ENCODE data around the gene ZNF254. TPM values are rescaled to one million over a fixed set of nuclear protein-coding genes. Genes with fewer than 3 reads are reported as not detected.

The ZNF254 gene
- total and polyA plus RNA-seq, 9 of the 15 experiments (the other 6 are each of a cell fraction or from before 2014, with no cell fraction given) = 10.7 to 22.1 (median 14.2) TPM

DNA sequence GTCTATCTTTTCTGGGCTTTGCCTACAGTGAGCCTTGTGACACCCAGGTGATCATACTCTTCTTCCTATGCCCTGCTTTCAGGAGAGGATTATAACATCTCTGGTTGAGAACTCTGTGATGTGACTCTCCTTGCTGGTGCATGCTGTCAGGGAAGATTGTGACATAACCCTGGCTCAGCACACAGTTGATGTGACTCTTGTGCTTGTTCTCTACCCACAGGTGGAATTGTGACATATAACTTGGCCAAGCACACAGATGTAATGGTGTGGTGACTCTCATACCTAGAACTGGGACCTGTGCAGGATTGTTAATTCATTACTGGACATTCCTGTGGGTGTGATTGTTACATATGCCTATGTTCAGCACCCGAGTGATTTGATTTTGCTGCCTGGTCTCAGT, 21.7 kb upstream of the ZNF254 start (continued):
- TF ChIP-seq, protein P1, sequence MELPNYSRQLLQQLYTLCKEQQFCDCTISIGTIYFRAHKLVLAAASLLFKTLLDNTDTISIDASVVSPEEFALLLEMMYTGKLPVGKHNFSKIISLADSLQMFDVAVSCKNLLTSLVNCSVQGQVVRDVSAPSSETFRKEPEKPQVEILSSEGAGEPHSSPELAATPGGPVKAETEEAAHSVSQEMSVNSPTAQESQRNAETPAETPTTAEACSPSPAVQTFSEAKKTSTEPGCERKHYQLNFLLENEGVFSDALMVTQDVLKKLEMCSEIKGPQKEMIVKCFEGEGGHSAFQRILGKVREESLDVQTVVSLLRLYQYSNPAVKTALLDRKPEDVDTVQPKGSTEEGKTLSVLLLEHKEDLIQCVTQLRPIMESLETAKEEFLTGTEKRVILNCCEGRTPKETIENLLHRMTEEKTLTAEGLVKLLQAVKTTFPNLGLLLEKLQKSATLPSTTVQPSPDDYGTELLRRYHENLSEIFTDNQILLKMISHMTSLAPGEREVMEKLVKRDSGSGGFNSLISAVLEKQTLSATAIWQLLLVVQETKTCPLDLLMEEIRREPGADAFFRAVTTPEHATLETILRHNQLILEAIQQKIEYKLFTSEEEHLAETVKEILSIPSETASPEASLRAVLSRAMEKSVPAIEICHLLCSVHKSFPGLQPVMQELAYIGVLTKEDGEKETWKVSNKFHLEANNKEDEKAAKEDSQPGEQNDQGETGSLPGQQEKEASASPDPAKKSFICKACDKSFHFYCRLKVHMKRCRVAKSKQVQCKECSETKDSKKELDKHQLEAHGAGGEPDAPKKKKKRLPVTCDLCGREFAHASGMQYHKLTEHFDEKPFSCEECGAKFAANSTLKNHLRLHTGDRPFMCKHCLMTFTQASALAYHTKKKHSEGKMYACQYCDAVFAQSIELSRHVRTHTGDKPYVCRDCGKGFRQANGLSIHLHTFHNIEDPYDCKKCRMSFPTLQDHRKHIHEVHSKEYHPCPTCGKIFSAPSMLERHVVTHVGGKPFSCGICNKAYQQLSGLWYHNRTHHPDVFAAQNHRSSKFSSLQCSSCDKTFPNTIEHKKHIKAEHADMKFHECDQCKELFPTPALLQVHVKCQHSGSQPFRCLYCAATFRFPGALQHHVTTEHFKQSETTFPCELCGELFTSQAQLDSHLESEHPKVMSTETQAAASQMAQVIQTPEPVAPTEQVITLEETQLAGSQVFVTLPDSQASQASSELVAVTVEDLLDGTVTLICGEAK (IDR thresholded peaks at IDR 0.05) = no peak
- TF ChIP-seq, protein P1 (CRISPR knock-in tag; IDR thresholded peaks at IDR 0.05) = no peak
- TF ChIP-seq, protein P2, sequence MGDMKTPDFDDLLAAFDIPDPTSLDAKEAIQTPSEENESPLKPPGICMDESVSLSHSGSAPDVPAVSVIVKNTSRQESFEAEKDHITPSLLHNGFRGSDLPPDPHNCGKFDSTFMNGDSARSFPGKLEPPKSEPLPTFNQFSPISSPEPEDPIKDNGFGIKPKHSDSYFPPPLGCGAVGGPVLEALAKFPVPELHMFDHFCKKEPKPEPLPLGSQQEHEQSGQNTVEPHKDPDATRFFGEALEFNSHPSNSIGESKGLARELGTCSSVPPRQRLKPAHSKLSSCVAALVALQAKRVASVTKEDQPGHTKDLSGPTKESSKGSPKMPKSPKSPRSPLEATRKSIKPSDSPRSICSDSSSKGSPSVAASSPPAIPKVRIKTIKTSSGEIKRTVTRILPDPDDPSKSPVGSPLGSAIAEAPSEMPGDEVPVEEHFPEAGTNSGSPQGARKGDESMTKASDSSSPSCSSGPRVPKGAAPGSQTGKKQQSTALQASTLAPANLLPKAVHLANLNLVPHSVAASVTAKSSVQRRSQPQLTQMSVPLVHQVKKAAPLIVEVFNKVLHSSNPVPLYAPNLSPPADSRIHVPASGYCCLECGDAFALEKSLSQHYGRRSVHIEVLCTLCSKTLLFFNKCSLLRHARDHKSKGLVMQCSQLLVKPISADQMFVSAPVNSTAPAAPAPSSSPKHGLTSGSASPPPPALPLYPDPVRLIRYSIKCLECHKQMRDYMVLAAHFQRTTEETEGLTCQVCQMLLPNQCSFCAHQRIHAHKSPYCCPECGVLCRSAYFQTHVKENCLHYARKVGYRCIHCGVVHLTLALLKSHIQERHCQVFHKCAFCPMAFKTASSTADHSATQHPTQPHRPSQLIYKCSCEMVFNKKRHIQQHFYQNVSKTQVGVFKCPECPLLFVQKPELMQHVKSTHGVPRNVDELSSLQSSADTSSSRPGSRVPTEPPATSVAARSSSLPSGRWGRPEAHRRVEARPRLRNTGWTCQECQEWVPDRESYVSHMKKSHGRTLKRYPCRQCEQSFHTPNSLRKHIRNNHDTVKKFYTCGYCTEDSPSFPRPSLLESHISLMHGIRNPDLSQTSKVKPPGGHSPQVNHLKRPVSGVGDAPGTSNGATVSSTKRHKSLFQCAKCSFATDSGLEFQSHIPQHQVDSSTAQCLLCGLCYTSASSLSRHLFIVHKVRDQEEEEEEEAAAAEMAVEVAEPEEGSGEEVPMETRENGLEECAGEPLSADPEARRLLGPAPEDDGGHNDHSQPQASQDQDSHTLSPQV (IDR thresholded peaks at IDR 0.05) = no peak
- TF ChIP-seq, protein P3, sequence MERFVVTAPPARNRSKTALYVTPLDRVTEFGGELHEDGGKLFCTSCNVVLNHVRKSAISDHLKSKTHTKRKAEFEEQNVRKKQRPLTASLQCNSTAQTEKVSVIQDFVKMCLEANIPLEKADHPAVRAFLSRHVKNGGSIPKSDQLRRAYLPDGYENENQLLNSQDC (CRISPR knock-in tag; IDR thresholded peaks at IDR 0.05) = no peak
- TF ChIP-seq ZC3H11A (IDR thresholded peaks at IDR 0.05; ENCODE audit: low read depth, low read length) (no peak), CREB1 (IDR thresholded peaks at IDR 0.05) (no peak), CREB1 (CRISPR knock-in tag; IDR thresholded peaks at IDR 0.05) (no peak), STAT5A (IDR thresholded peaks at IDR 0.05; ENCODE audit: borderline replicate concordance, low read length) (no peak), MTA3 (IDR thresholded peaks at IDR 0.05; ENCODE audit: borderline replicate concordance) (no peak), HOXB6 (CRISPR knock-in tag; IDR thresholded peaks at IDR 0.05; ENCODE audit: borderline replicate concordance) (no peak), XRCC4 (IDR thresholded peaks at IDR 0.05; ENCODE audit: extremely low read depth, insufficient read depth, insufficient read length) (no peak), SP2 (IDR thresholded peaks at IDR 0.05; ENCODE audit: extremely low read depth, low read depth, low read length, poor library complexity, severe bottlenecking) (no peak)

Data from K562 (cell line).